Testis (tissue), 3 donors: ENCODE measurements around the gene COL25A1. TPM values are rescaled to one million over a fixed set of nuclear protein-coding genes. Genes with fewer than 3 reads are reported as not detected.
A peak's percentile ranks its signal among the peaks of the same experiment; 100 is the strongest.

Source experiments
- DNase-seq: peaks from one replicate; pipeline ENCODE4 v3.0.0-alpha.2; 2019
- H3K27ac ChIP-seq, 2 donors: fragments of 200-600 bp; sonication (generic); one replicate each; pipeline ENCODE4 v1.5.1; 2019
- H3K27me3 ChIP-seq: fragments of 200-600 bp; sonication (generic); one replicate; pipeline ENCODE4 v1.5.1; 2019
- H3K36me3 ChIP-seq: fragments of 200-600 bp; sonication (generic); one replicate; pipeline ENCODE4 v1.5.1; 2017; ENCODE audit warnings: low read depth; ENCODE audit errors: missing control alignments
- H3K4me1 ChIP-seq: fragments of 200-600 bp; sonication (generic); one replicate; pipeline ENCODE4 v1.5.1; 2019
- H3K4me3 ChIP-seq, 2 donors: fragments of 200-600 bp; sonication (generic); one replicate each; pipeline ENCODE4 v1.5.1; 2017 to 2019
- H3K9me3 ChIP-seq: fragments of 200-600 bp; sonication (generic); one replicate; pipeline ENCODE4 v1.5.1; 2017
- POLR2A ChIP-seq: fragments of 450-650 bp; IDR thresholded peaks from one replicate; pipeline ENCODE4 v1.6.1; 2017; ENCODE audit warnings: antibody characterized with exemption, mild to moderate bottlenecking, moderate library complexity
- WGBS, 2 donors: methylation state at CpG; one replicate each; pipeline ENCODE4 v1.1.5; 2018; 5-methylcytosine and 5-hydroxymethylcytosine counted together
- intact Hi-C: fragments of 100-400 bp; cut with DNase I; formaldehyde crosslinking; loops from one replicate; pipeline ENCODE4 v1.15.1; 2023; ENCODE audit warnings: low total_unique reads
- polyA plus RNA-seq: library from polyadenylated mRNA; stranded (reverse); fragments of 350-450 nt; fragmentation: Illumina TruSeq; extraction: RNeasy Lipid Tissue Mini Kit (QIAGEN cat#74804); gene quantifications from one replicate; pipeline ENCODE4 v1.2.3, GENCODE V29; 2014; ENCODE audit warnings: low read depth, low replicate concordance; ENCODE audit not compliant: insufficient read depth
- total RNA-seq, 2 donors: library from RNA; depleted of rRNA; stranded (reverse); fragments of >200 nt; gene quantifications; one replicate each; pipeline ENCODE4 v1.2.3, GENCODE V29; 2016
- TF ChIP-seq, protein P1 (sequence below), 3 experiments: fragments of 450-650 bp in 2 of 3; fragments of 200-600 bp in 1 of 3; sonication (generic) in 1 of 3; IDR thresholded peaks; one replicate each; pipeline ENCODE4 v1.5.1; 2016 to 2019; ENCODE audit warnings: antibody characterized with exemption in 3 of 3, mild to moderate bottlenecking in 2 of 3, moderate library complexity in 1 of 3

Gene COL25A1
- total and polyA plus RNA-seq, 3 donors from 2014 or later, result 11.7 to 19.2 (median 17.2) TPM

- Histone ChIP-seq H3K27ac (no peak overlapping the region), H3K9me3 (no peaks in the 10 kb centered on the region), H3K27me3 (no peaks in the 10 kb centered on the region), H3K4me1 (no peaks in the 10 kb centered on the region), H3K36me3 (no peaks in the 10 kb centered on the region), H3K4me3 (no peak overlapping the region)
- intact Hi-C loops, result no loop called here
- TF ChIP-seq, protein P1, sequence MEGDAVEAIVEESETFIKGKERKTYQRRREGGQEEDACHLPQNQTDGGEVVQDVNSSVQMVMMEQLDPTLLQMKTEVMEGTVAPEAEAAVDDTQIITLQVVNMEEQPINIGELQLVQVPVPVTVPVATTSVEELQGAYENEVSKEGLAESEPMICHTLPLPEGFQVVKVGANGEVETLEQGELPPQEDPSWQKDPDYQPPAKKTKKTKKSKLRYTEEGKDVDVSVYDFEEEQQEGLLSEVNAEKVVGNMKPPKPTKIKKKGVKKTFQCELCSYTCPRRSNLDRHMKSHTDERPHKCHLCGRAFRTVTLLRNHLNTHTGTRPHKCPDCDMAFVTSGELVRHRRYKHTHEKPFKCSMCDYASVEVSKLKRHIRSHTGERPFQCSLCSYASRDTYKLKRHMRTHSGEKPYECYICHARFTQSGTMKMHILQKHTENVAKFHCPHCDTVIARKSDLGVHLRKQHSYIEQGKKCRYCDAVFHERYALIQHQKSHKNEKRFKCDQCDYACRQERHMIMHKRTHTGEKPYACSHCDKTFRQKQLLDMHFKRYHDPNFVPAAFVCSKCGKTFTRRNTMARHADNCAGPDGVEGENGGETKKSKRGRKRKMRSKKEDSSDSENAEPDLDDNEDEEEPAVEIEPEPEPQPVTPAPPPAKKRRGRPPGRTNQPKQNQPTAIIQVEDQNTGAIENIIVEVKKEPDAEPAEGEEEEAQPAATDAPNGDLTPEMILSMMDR (IDR thresholded peaks at IDR 0.05), result no peak
- TF ChIP-seq POLR2A, result no peak
- 83 to 84% methylated on average over 5 of the region's 5 CpGs for WGBS, 2 donors
- DNase-seq, result no peak
Observed at GRCh38 chr4:108804648-108805273, 497.7 kb downstream of the COL25A1 start.

- no peak overlapping the region for H3K27ac ChIP-seq
- no peaks in the 10 kb centered on the region for H3K9me3 ChIP-seq
- TF ChIP-seq, protein P1 (IDR thresholded peaks at IDR 0.05), result no peak
- TF ChIP-seq POLR2A, result no peak
- H3K36me3 ChIP-seq, result no peaks in the 10 kb centered on the region
- H3K27me3 ChIP-seq, result no peaks in the 10 kb centered on the region
- intact Hi-C loops, result no loop called here
- H3K4me1 ChIP-seq, result no peaks in the 10 kb centered on the region
- WGBS, 2 donors, result 80 to 96% methylated on average over 5 of the region's 5 CpGs
- no peak for DNase-seq
- H3K4me3 ChIP-seq, result no peak overlapping the region
Observed at GRCh38 chr4:108799306-108799705, 503.2 kb downstream of the COL25A1 start.

- intact Hi-C loops, result no loop called here
- Histone ChIP-seq H3K27me3 (no peaks in the 10 kb centered on the region), H3K4me1 (no peaks in the 10 kb centered on the region), H3K36me3 (no peaks in the 10 kb centered on the region), H3K9me3 (no peaks in the 10 kb centered on the region), H3K27ac (peak overlapping the region in 1 of 2 donors; percentile 17), H3K4me3 (no peak overlapping the region)
- WGBS, 2 donors, result 46 to 55% methylated on average over 3 of the region's 3 CpGs
- TF ChIP-seq, protein P1 (IDR thresholded peaks at IDR 0.05), result no peak
- no peak for TF ChIP-seq POLR2A
- DNase-seq, result no peak
Observed at GRCh38 chr4:108796173-108796572, 506.3 kb downstream of the COL25A1 start.

DNA sequence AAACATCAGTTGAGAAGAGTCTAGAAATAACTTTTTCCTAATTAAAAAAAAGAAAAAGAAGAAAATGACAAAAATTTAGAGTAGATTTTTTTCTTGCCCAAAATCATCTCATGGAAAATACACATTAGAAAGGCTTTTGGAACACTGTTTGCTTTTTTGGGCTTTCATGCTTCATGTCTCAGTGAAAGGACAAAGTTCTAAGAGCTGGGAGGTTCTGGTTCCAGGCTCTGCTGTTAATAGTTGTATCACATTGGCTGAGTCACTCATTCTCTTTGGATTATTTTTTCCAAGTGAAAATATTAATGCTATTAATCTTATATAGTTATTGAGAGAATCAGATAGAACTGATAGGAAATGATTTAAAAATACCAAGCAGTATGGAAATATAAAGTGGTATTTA lies 506.7 kb downstream of the COL25A1 start:
- no peak overlapping the region for H3K4me3 ChIP-seq
- H3K9me3 ChIP-seq, result no peaks in the 10 kb centered on the region
- no peaks in the 10 kb centered on the region for H3K4me1 ChIP-seq
- peak overlapping the region in 1 of 2 donors; percentile 17 for H3K27ac ChIP-seq
- intact Hi-C loops, result no loop called here
- no peaks in the 10 kb centered on the region for H3K27me3 ChIP-seq
- DNase-seq, result no peak
- no peaks in the 10 kb centered on the region for H3K36me3 ChIP-seq
- no peak for TF ChIP-seq POLR2A
- TF ChIP-seq, protein P1 (IDR thresholded peaks at IDR 0.05), result no peak

DNA sequence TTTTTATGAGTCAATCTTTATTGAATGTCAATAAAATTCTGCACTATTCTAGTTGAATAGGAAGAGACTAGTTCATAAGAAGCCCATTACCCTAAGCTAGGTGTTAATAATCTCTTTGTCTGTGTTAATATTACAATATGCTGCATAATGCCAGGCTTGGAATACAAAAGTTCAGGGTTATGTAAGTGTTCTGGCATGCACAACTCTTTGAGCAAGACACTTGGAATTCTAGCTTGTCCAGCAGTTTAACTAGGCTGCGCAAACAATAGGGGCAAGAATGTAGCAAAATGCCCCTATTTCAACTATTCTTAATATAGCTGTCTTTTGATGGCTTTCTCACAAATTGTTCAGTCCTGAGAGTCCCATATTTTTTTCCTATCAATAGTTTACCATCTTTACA lies 508.3 kb downstream of the COL25A1 start:
- WGBS, 2 donors, result 33 to 53% methylated on average over 1 of the region's 1 CpG
- intact Hi-C loops, result no loop called here
- DNase-seq, result no peak
- H3K27ac ChIP-seq, result no peak overlapping the region
- no peaks in the 10 kb centered on the region for H3K4me1 ChIP-seq
- H3K36me3 ChIP-seq, result no peaks in the 10 kb centered on the region
- no peak for TF ChIP-seq POLR2A
- TF ChIP-seq, protein P1 (IDR thresholded peaks at IDR 0.05), result no peak
- H3K27me3 ChIP-seq, result no peaks in the 10 kb centered on the region
- no peaks in the 10 kb centered on the region for H3K9me3 ChIP-seq
- H3K4me3 ChIP-seq, result no peak overlapping the region
